Measurements from ENCODE around the gene MYO1G. TPM values are rescaled to one million over a fixed set of nuclear protein-coding genes. Genes with fewer than 3 reads are reported as not detected.

The MYO1G gene
- total and polyA plus RNA-seq, 9 of the 15 experiments (the other 6 are each of a cell fraction or from before 2014, with no cell fraction given) = 0.03 to 0.62 (median 0.13) TPM; not detected in 1

DNA sequence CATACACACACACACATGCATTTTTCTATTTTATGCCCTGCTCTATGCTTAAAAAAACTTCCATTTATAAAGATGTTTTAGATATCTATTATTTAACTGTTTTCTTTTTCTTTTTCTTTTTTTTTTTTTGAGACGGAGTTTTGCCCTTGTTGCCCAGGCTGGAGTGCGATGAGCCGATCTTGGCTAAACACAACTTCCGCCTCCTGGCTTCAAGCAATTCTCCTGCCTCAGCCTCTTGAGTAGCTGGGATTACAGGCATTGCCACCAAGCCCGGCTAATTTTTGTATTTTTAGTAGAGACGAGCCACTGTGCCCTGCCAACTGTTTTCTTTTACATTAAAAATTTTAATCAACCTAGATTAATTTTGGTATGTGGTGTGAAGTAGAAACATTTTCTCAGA, 47.9 kb downstream of the MYO1G start:
- 71% methylated on average over 6 of the region's 6 CpGs for WGBS (ENCODE audit: insufficient coverage, low coverage, missing lambda C conversion rate)
- intact Hi-C loops (cut with micrococcal nuclease) = no loop called here

More for the DNA sequence above, 47.9 kb downstream of the MYO1G start:
- no peak for FAIRE-seq
- H3K4me1 ChIP-seq (replicated peaks in 1 of 2; ENCODE audit: control insufficient read depth in 2 of 2, insufficient read depth in 2 of 2, low read length in 2 of 2) = no peaks in the 10 kb centered on the region; a peak in 2 of 5 replicates
- no TSS peak for BruUV-seq (replicated peaks)
- no peaks in the 10 kb centered on the region for H3K36me3 ChIP-seq (ENCODE audit: control insufficient read depth, insufficient read depth, low read length)
- no peak overlapping the region for H2AFZ ChIP-seq (ENCODE audit: low read depth, low read length)
- H3K4me3 ChIP-seq = no peak overlapping the region
- no peaks in the 10 kb centered on the region for H3K9me1 ChIP-seq (ENCODE audit: control insufficient read depth, insufficient read depth, low read length)
- no peak overlapping the region for H3K4me2 ChIP-seq (ENCODE audit: insufficient read depth, low read length)
- ChIA-PET CTCF (ENCODE audit: low intra/inter-chr PET ratio) (no interaction called here), POLR2A (no interaction called here)
- in situ Hi-C loops (cut with MboI) = no loop called here
- no peaks in the 10 kb centered on the region for H3K27me3 ChIP-seq (ENCODE audit: control insufficient read depth in 2 of 2, insufficient read depth in 2 of 2, low read length in 2 of 2)
- TF ChIP-seq CBX5 (IDR thresholded peaks at IDR 0.05; ENCODE audit: borderline replicate concordance, low read depth) (no peak), ZNF41 (CRISPR knock-in tag; conservative IDR thresholded peaks at IDR 0.05) (no peak), TARDBP (IDR thresholded peaks at IDR 0.05) (no peak), NUFIP1 (IDR thresholded peaks at IDR 0.05; ENCODE audit: partially characterized antibody) (no peak), PHF21A (IDR thresholded peaks at IDR 0.05; ENCODE audit: borderline replicate concordance, low read depth) (no peak), KAT2B (IDR thresholded peaks at IDR 0.05; ENCODE audit: low read depth, low read length) (no peak), MCM5 (IDR thresholded peaks at IDR 0.05; ENCODE audit: low read depth) (no peak), HCFC1 (IDR thresholded peaks at IDR 0.05; ENCODE audit: low read depth, low read length) (no peak), ZC3H8 (IDR thresholded peaks at IDR 0.05) (no peak), SREBF2 (CRISPR knock-in tag; IDR thresholded peaks at IDR 0.05) (no peak)
- TF ChIP-seq, protein P1, sequence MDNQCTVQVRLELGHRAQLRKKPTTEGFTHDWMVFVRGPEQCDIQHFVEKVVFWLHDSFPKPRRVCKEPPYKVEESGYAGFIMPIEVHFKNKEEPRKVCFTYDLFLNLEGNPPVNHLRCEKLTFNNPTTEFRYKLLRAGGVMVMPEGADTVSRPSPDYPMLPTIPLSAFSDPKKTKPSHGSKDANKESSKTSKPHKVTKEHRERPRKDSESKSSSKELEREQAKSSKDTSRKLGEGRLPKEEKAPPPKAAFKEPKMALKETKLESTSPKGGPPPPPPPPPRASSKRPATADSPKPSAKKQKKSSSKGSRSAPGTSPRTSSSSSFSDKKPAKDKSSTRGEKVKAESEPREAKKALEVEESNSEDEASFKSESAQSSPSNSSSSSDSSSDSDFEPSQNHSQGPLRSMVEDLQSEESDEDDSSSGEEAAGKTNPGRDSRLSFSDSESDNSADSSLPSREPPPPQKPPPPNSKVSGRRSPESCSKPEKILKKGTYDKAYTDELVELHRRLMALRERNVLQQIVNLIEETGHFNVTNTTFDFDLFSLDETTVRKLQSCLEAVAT (IDR thresholded peaks at IDR 0.05) = no peak
- TF ChIP-seq, protein P2, sequence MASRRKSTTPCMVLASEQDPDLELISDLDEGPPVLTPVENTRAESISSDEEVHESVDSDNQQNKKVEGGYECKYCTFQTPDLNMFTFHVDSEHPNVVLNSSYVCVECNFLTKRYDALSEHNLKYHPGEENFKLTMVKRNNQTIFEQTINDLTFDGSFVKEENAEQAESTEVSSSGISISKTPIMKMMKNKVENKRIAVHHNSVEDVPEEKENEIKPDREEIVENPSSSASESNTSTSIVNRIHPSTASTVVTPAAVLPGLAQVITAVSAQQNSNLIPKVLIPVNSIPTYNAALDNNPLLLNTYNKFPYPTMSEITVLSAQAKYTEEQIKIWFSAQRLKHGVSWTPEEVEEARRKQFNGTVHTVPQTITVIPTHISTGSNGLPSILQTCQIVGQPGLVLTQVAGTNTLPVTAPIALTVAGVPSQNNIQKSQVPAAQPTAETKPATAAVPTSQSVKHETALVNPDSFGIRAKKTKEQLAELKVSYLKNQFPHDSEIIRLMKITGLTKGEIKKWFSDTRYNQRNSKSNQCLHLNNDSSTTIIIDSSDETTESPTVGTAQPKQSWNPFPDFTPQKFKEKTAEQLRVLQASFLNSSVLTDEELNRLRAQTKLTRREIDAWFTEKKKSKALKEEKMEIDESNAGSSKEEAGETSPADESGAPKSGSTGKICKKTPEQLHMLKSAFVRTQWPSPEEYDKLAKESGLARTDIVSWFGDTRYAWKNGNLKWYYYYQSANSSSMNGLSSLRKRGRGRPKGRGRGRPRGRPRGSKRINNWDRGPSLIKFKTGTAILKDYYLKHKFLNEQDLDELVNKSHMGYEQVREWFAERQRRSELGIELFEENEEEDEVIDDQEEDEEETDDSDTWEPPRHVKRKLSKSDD (conservative IDR thresholded peaks at IDR 0.05; ENCODE audit: low read length) = no peak
- TF ChIP-seq, protein P3, sequence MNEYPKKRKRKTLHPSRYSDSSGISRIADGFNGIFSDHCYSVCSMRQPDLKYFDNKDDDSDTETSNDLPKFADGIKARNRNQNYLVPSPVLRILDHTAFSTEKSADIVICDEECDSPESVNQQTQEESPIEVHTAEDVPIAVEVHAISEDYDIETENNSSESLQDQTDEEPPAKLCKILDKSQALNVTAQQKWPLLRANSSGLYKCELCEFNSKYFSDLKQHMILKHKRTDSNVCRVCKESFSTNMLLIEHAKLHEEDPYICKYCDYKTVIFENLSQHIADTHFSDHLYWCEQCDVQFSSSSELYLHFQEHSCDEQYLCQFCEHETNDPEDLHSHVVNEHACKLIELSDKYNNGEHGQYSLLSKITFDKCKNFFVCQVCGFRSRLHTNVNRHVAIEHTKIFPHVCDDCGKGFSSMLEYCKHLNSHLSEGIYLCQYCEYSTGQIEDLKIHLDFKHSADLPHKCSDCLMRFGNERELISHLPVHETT (CRISPR knock-in tag; conservative IDR thresholded peaks at IDR 0.05 in 1 of 2, IDR thresholded peaks at IDR 0.05 in 1 of 2) = no peak
- H4K20me1 ChIP-seq (replicated peaks; ENCODE audit: control insufficient read depth, insufficient read depth, low read length) = no peaks in the 10 kb centered on the region
- no peak overlapping the region for H3K9ac ChIP-seq (ENCODE audit: insufficient read depth in 1 of 2, low read depth in 2 of 2, low read length in 2 of 2)
- peaks cover 4% of the 10 kb centered on the region; the same call in 1 of the 2 replicates for H3K9me3 ChIP-seq (replicated peaks; ENCODE audit: control insufficient read depth, insufficient read depth, low read depth, low read length)
- no peak for ATAC-seq
- no peak overlapping the region for H3K27ac ChIP-seq (ENCODE audit: extremely low read depth, low read depth, low read length)
- H3K79me2 ChIP-seq (ENCODE audit: control insufficient read depth, insufficient read depth, low read length) = no peaks in the 10 kb centered on the region
- no peak for DNase-seq (ENCODE audit: extremely low read depth in 1 of 4, low spot score in 3 of 4)
